Stimulated activated CD8-positive, alpha-beta memory T cell treated with anti-CD3 and anti-CD28 coated beads, Interleukin-12 subunit alpha, Interleukin-12 subunit beta, amount 100 ng/mL, for 24 hours (primary cell): ENCODE measurements around the gene DOK4.

ENCODE experiments used
- DNase-seq: peaks from one replicate; pipeline ENCODE4 v3.0.0-alpha.2; 2020; ENCODE audit errors: extremely low read depth

Gene DOK4

GRCh38 chr16:57477531-57478202 lies 8.6 kb downstream of the DOK4 start:
- DNase-seq = no peak

- DNase-seq = no peak
Measured at GRCh38 chr16:57476546-57477410, 9.5 kb downstream of the DOK4 start.

- peak; percentile 48 for DNase-seq
Measured at GRCh38 chr16:57475711-57476339, 10.5 kb downstream of the DOK4 start.

- DNase-seq = no peak
Measured at GRCh38 chr16:57474671-57475661, 11.3 kb downstream of the DOK4 start.

- no peak for DNase-seq
Measured at GRCh38 chr16:57473906-57474305, 12.4 kb downstream of the DOK4 start.

GRCh38 chr16:57473176-57473840 lies 13.0 kb downstream of the DOK4 start:
- no peak for DNase-seq

- no peak for DNase-seq
Measured at GRCh38 chr16:57472665-57473060, 13.6 kb downstream of the DOK4 start.

- DNase-seq = no peak
Measured at GRCh38 chr16:57471852-57472664, 14.2 kb downstream of the DOK4 start.

GRCh38 chr16:57471209-57471608 lies 15.1 kb downstream of the DOK4 start:
- no peak for DNase-seq

GRCh38 chr16:57470711-57471110 lies 15.6 kb downstream of the DOK4 start:
- no peak for DNase-seq

GRCh38 chr16:57469917-57470470 lies 16.3 kb downstream of the DOK4 start:
- DNase-seq = no peak

GRCh38 chr16:57469046-57469445 lies 17.2 kb downstream of the DOK4 start:
- DNase-seq = no peak

GRCh38 chr16:57468346-57468745 lies 17.9 kb downstream of the DOK4 start:
- no peak for DNase-seq

- DNase-seq = no peak
Measured at GRCh38 chr16:57464523-57464922, 21.8 kb downstream of the DOK4 start.

GRCh38 chr16:57462978-57463362 lies 23.3 kb downstream of the DOK4 start:
- DNase-seq = no peak

GRCh38 chr16:57462209-57462977 lies 23.9 kb downstream of the DOK4 start, which contains the start of gene POLR2C:
Gene POLR2C, plus strand, starts transcription at chr16:57462679. Its CDS starts 46 bp downstream, at chr16:57462725.
- DNase-seq = peak; percentile 81

GRCh38 chr16:57452021-57452420 lies 34.3 kb downstream of the DOK4 start:
- DNase-seq = no peak

- DNase-seq = peak; percentile 75
Measured at GRCh38 chr16:57447186-57447962, 38.9 kb downstream of the DOK4 start, which contains the start of the genes CIAPIN1 and COQ9. Gene CIAPIN1, minus strand, starts transcription at chr16:57447385. Its CDS starts 6,457 bp downstream, at chr16:57440928. Gene COQ9, plus strand, starts transcription at chr16:57447479. Its CDS starts 27 bp downstream, at chr16:57447506.
